Vagina (tissue), 2 donors: Measurements from ENCODE around the gene ARL1. TPM values are rescaled to one million over a fixed set of nuclear protein-coding genes. Genes with fewer than 3 reads are reported as not detected.
"Not testable (repeated sequence)": the region's sequence is repeated elsewhere in the genome, so short reads cannot be mapped to it uniquely, and the experiment has no call there.

Source experiments
- DNase-seq, 2 donors: peaks; one replicate each; pipeline ENCODE4 v3.0.0-alpha.2; 2017; ENCODE audit errors: extremely low spot score in 2 of 2
- H3K27ac ChIP-seq: fragments of 200-600 bp; sonication (generic); one replicate; pipeline ENCODE4 v1.5.1; 2019
- H3K27me3 ChIP-seq: fragments of 200-600 bp; sonication (generic); one replicate; pipeline ENCODE4 v1.5.1; 2019
- H3K36me3 ChIP-seq, 2 donors: fragments of 200-600 bp; sonication (generic); one replicate each; pipeline ENCODE4 v1.5.1; 2017 to 2019
- H3K4me1 ChIP-seq: fragments of 200-600 bp; sonication (generic); one replicate; pipeline ENCODE4 v1.5.1; 2019
- H3K4me3 ChIP-seq, 2 donors: fragments of 200-600 bp; sonication (generic); 1 replicate in 1 of 2; 2 replicates in 1 of 2; pipeline ENCODE4 v1.5.1; 2016 to 2019
- H3K9me3 ChIP-seq: fragments of 200-600 bp; sonication (generic); one replicate; pipeline ENCODE4 v1.5.1; 2019
- POLR2A ChIP-seq, 2 donors: fragments of 450-650 bp; IDR thresholded peaks; one replicate each; pipeline ENCODE4 v1.6.1; 2017; ENCODE audit warnings: antibody characterized with exemption in 2 of 2, mild to moderate bottlenecking in 2 of 2, moderate library complexity in 2 of 2
- POLR2AphosphoS5 ChIP-seq, 2 donors: sonication (generic); formaldehyde crosslinking; IDR thresholded peaks; one replicate each; pipeline ENCODE4 v1.9.0; 2017; ENCODE audit warnings: antibody characterized with exemption in 2 of 2, mild to moderate bottlenecking in 2 of 2, low read depth in 1 of 2; ENCODE audit not compliant: insufficient read depth in 1 of 2
- intact Hi-C: fragments of 100-400 bp; cut with DNase I; formaldehyde crosslinking; loops from one replicate; pipeline ENCODE4 v1.15.1; 2023
- total RNA-seq: library from RNA; depleted of rRNA; stranded (reverse); fragments of >200 nt; gene quantifications from one replicate; pipeline ENCODE4 v1.2.3, GENCODE V29; 2016
- TF ChIP-seq, protein P1 (sequence below), 3 experiments: fragments of 450-650 bp in 2 of 3; fragments of 200-600 bp in 1 of 3; sonication (generic) in 1 of 3; IDR thresholded peaks; one replicate each; pipeline ENCODE4 v1.5.1; 2017 to 2019; ENCODE audit warnings: antibody characterized with exemption in 3 of 3, mild to moderate bottlenecking in 2 of 3, moderate library complexity in 2 of 3

ARL1 gene
- total RNA-seq, 1 donor from 2014 or later: 75.9 TPM

DNA sequence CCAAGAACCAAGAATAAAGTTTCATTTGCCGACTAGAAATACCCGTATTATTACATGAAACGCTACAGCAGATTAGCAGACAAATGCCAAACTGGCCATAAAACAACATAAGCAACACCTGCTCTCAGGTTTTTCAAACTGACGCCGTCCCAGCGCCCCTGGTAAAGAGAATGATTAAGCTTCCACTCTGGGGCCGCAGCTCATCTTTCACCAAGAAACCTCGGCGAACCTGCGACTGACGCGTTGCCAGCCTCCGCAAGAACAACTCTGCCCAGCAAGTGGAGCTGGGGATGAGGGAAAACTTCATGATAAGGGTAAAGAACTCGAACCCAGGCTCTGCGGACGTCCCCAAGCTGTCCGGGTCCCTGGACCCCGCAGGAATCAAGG is 530 bp downstream of the ARL1 start:
- TF ChIP-seq, protein P1, sequence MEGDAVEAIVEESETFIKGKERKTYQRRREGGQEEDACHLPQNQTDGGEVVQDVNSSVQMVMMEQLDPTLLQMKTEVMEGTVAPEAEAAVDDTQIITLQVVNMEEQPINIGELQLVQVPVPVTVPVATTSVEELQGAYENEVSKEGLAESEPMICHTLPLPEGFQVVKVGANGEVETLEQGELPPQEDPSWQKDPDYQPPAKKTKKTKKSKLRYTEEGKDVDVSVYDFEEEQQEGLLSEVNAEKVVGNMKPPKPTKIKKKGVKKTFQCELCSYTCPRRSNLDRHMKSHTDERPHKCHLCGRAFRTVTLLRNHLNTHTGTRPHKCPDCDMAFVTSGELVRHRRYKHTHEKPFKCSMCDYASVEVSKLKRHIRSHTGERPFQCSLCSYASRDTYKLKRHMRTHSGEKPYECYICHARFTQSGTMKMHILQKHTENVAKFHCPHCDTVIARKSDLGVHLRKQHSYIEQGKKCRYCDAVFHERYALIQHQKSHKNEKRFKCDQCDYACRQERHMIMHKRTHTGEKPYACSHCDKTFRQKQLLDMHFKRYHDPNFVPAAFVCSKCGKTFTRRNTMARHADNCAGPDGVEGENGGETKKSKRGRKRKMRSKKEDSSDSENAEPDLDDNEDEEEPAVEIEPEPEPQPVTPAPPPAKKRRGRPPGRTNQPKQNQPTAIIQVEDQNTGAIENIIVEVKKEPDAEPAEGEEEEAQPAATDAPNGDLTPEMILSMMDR (IDR thresholded peaks at IDR 0.05): no peak
- no peak for TF ChIP-seq POLR2A (IDR thresholded peaks at IDR 0.05)
- H3K9me3 ChIP-seq: no peaks in the 10 kb centered on the region
- DNase-seq: no peak
- H3K4me3 ChIP-seq: peak overlapping the region; percentile 63 to 90
- H3K27ac ChIP-seq: peak overlapping the region; percentile 89
- H3K36me3 ChIP-seq: peaks cover 0 to 8% of the 10 kb centered on the region in 2 donors
- no peaks in the 10 kb centered on the region for H3K27me3 ChIP-seq
- H3K4me1 ChIP-seq: peaks cover 35% of the 10 kb centered on the region
- intact Hi-C loops: no loop called here

DNA sequence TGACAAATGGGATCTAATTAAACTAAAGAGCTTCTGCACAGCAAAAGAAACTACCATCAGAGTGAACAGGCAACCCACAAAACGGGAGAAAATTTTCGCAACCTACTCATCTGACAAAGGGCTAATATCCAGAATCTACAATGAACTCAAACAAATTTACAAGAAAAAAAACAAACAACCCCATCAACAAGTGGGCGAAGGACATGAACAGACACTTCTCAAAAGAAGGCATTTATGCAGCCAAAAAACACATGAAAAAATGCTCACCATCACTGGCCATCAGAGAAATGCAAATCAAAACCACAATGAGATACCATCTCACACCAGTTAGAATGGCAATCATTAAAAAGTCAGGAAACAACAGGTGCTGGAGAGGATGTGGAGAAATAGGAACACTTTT is 16.4 kb downstream of the ARL1 start:
- DNase-seq, H3K27me3 ChIP-seq, intact Hi-C loops, H3K9me3 ChIP-seq, H3K27ac ChIP-seq, H3K4me1 ChIP-seq, H3K4me3 ChIP-seq: not testable (repeated sequence)
- H3K36me3 ChIP-seq: peaks cover 0 to 39% of the 10 kb centered on the region in 2 donors

DNA sequence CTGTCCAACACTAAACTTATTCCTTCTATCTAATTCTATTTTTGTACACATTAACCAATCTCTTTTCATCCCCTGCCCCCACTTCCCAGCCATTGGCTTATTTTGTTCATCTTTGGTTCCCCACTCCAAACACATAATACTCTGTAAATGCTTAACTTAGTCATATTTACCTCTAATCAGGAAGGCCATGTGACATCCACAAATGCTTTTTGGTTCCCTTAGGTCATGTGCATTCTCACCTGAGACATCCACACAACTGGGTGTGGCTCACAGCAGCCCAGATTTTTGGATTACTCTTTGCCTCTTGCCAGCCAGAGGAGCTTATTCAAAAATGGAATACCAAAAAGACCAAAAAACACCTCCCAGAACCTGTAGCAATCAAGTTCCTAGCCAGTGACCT is 28.4 kb downstream of the ARL1 start:
- Histone ChIP-seq H3K9me3 (no peaks in the 10 kb centered on the region), H3K4me1 (no peaks in the 10 kb centered on the region), H3K4me3 (no peak overlapping the region), H3K36me3 (peaks cover 0 to 82% of the 10 kb centered on the region in 2 donors), H3K27ac (no peak overlapping the region), H3K27me3 (no peaks in the 10 kb centered on the region)
- TF ChIP-seq POLR2A (IDR thresholded peaks at IDR 0.05) (no peak), POLR2AphosphoS5 (IDR thresholded peaks at IDR 0.05; ENCODE audit: insufficient read depth in 1 of 2, low read depth in 1 of 2) (no peak)
- TF ChIP-seq, protein P1 (IDR thresholded peaks at IDR 0.05): no peak
- intact Hi-C loops: no loop called here
- no peak for DNase-seq

DNA sequence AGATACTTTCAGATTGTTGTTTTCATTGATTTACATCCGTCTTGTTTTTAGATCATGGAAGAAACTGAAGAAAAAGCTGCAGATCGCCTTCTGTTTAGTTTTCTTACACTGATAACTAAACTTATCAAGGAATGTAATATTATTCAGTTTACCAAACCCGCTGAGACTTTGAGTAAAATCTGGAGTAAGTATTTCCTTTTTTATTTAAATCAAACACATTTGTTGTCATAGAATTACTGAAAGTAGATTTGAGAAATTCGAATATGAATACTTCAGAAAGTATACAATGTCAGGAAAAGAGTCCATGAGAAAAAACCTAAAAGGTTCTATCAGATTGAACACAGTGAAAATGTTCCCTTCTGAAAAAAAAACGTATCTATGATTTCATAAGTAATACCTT is 32.0 kb downstream of the ARL1 start:
- intact Hi-C loops: no loop called here
- H3K27me3 ChIP-seq: no peaks in the 10 kb centered on the region
- no peaks in the 10 kb centered on the region for H3K9me3 ChIP-seq
- no peaks in the 10 kb centered on the region for H3K4me1 ChIP-seq
- TF ChIP-seq POLR2AphosphoS5 (IDR thresholded peaks at IDR 0.05; ENCODE audit: insufficient read depth in 1 of 2, low read depth in 1 of 2) (no peak), POLR2A (IDR thresholded peaks at IDR 0.05) (no peak)
- TF ChIP-seq, protein P1 (IDR thresholded peaks at IDR 0.05): no peak
- no peak overlapping the region for H3K4me3 ChIP-seq
- peaks cover 0 to 76% of the 10 kb centered on the region in 2 donors for H3K36me3 ChIP-seq
- H3K27ac ChIP-seq: no peak overlapping the region
- DNase-seq: no peak

DNA sequence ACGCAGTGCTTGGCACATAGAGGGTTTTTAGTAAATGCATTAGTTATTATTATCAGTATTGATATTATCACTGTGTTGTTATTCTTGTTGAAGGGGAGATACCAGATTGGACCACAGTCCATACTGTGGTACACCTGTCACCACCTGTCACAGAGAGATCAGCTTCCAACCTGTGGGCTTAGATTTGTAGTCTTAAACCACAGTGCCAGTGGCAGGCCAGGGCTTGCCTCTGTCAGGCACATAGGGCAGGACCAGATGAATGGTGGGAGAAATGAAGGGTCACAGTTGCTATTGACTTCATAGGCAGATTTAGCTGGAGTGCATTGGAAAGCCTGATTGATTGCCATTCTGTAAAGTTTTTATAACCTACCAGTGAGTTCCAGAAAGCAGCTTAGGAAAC is 35.1 kb downstream of the ARL1 start:
- Histone ChIP-seq H3K27me3 (no peaks in the 10 kb centered on the region), H3K9me3 (no peaks in the 10 kb centered on the region), H3K4me3 (no peak overlapping the region), H3K27ac (no peak overlapping the region), H3K4me1 (no peaks in the 10 kb centered on the region), H3K36me3 (peaks cover 0 to 83% of the 10 kb centered on the region in 2 donors)
- no peak for TF ChIP-seq POLR2AphosphoS5 (IDR thresholded peaks at IDR 0.05; ENCODE audit: insufficient read depth in 1 of 2, low read depth in 1 of 2)
- TF ChIP-seq, protein P1 (IDR thresholded peaks at IDR 0.05): no peak
- no peak for TF ChIP-seq POLR2A (IDR thresholded peaks at IDR 0.05)
- DNase-seq: no peak
- intact Hi-C loops: no loop called here

DNA sequence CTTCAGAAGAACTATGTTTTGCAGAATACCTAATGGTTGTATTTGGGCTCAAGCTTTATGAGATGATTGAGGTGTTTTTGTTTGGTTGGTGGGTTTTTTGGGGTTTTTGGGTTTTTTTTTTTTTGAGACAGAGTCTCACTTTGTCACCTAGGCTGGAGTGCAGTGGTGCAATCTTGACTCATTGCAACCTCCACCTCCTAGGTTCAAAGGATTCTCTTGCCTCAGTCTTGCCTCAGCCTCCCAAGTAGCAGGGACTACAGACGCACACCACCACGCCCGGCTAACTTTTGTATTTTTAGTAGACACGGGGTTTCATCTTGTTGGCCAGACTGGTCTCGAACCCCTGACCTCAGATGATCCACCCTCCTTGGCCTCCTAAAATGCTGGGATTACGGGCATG is 39.6 kb downstream of the ARL1 start:
- H3K36me3 ChIP-seq: peaks cover 0 to 79% of the 10 kb centered on the region in 2 donors
- TF ChIP-seq POLR2AphosphoS5 (IDR thresholded peaks at IDR 0.05; ENCODE audit: insufficient read depth in 1 of 2, low read depth in 1 of 2): no peak
- no peak for TF ChIP-seq POLR2A (IDR thresholded peaks at IDR 0.05)
- TF ChIP-seq, protein P1 (IDR thresholded peaks at IDR 0.05): no peak

More for the DNA sequence above, 39.6 kb downstream of the ARL1 start:
- Histone ChIP-seq H3K4me3 (no peak overlapping the region), H3K27me3 (no peaks in the 10 kb centered on the region), H3K9me3 (no peaks in the 10 kb centered on the region), H3K27ac (no peak overlapping the region), H3K4me1 (no peaks in the 10 kb centered on the region)
- intact Hi-C loops: no loop called here
- DNase-seq: no peak
